Hepatocyte (in vitro differentiated cells): Measurements from ENCODE around the gene L1TD1.

Source experiments
- EZH2 ChIP-seq: fragments of 200-600 bp; sonication (generic); IDR thresholded peaks from 2 replicates; pipeline ENCODE4 v1.6.1; 2016; ENCODE audit warnings: antibody characterized with exemption, mild to moderate bottlenecking, borderline replicate concordance
- EZH2phosphoT487 ChIP-seq: fragments of 200-600 bp; sonication (generic); IDR thresholded peaks from one replicate; pipeline ENCODE4 v1.6.1; 2018; ENCODE audit warnings: antibody characterized with exemption, mild to moderate bottlenecking, low read depth, moderate library complexity; ENCODE audit not compliant: unreplicated experiment, severe bottlenecking
- TF ChIP-seq, protein P1 (sequence below): fragments of 200-600 bp; sonication (generic); IDR thresholded peaks from 2 replicates; pipeline ENCODE4 v1.5.1; 2016; ENCODE audit warnings: antibody characterized with exemption, mild to moderate bottlenecking; ENCODE audit not compliant: poor library complexity

DNA sequence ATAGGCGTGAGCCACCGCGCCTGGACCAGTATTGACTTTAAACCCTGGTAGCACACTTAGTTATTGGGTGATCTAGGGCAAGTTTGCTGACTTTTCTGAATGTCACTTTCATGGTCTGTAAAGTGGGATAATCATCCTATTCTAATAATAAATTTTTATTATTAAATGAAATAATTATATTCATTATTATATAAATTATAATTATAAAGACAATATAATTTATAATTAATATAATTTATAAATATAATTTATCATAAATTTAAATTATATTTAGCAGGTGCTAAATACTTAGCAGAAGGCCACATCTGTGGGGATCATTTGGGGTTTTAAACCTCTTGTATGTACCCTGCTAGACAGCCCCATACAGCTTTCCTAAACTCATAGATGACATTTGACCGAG is 64.9 kb downstream of the L1TD1 start:
- TF ChIP-seq, protein P1, sequence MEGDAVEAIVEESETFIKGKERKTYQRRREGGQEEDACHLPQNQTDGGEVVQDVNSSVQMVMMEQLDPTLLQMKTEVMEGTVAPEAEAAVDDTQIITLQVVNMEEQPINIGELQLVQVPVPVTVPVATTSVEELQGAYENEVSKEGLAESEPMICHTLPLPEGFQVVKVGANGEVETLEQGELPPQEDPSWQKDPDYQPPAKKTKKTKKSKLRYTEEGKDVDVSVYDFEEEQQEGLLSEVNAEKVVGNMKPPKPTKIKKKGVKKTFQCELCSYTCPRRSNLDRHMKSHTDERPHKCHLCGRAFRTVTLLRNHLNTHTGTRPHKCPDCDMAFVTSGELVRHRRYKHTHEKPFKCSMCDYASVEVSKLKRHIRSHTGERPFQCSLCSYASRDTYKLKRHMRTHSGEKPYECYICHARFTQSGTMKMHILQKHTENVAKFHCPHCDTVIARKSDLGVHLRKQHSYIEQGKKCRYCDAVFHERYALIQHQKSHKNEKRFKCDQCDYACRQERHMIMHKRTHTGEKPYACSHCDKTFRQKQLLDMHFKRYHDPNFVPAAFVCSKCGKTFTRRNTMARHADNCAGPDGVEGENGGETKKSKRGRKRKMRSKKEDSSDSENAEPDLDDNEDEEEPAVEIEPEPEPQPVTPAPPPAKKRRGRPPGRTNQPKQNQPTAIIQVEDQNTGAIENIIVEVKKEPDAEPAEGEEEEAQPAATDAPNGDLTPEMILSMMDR, result no peak
- TF ChIP-seq EZH2 (no peak), EZH2phosphoT487 (no peak)
